ENCODE results near the gene CACNA1S.

DNA sequence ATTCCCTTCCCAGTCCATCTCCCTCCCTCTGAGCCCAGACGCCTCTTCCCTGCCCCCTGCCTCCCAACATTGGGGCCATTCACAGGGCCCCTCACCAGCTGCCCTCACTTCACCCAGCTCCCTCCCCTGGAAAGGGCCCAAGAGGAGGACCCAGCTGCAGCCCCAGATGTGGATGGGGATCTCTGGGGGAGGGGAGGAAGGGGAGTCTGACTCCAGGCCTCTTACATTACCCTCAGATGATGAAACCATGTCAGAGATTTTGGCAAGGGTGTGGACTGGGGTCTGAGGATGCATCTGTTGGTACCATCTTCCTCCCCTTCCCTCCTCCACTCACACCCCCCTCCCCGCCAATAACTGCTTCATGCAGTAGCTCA, 87.6 kb downstream of the CACNA1S start:
- TF ChIP-seq POLR2A (IDR thresholded peaks at IDR 0.05), result no peak
- TF ChIP-seq, protein P1, sequence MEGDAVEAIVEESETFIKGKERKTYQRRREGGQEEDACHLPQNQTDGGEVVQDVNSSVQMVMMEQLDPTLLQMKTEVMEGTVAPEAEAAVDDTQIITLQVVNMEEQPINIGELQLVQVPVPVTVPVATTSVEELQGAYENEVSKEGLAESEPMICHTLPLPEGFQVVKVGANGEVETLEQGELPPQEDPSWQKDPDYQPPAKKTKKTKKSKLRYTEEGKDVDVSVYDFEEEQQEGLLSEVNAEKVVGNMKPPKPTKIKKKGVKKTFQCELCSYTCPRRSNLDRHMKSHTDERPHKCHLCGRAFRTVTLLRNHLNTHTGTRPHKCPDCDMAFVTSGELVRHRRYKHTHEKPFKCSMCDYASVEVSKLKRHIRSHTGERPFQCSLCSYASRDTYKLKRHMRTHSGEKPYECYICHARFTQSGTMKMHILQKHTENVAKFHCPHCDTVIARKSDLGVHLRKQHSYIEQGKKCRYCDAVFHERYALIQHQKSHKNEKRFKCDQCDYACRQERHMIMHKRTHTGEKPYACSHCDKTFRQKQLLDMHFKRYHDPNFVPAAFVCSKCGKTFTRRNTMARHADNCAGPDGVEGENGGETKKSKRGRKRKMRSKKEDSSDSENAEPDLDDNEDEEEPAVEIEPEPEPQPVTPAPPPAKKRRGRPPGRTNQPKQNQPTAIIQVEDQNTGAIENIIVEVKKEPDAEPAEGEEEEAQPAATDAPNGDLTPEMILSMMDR (IDR thresholded peaks at IDR 0.05), result no peak
